Adrenal gland (tissue), 5 donors: ENCODE results near the gene DUSP2.

Source experiments
- POLR2A ChIP-seq, 2 donors: fragments of 450-650 bp; IDR thresholded peaks; one replicate each; pipeline ENCODE4 v1.6.1; 2017; ENCODE audit warnings: antibody characterized with exemption in 2 of 2, mild to moderate bottlenecking in 2 of 2, moderate library complexity in 1 of 2
- TF ChIP-seq, protein P1 (sequence below), 6 experiments: fragments of 450-650 bp in 4 of 6; fragments of 200-600 bp in 2 of 6; sonication (generic) in 1 of 6; IDR thresholded peaks; 1 replicate in 5 of 6; 2 replicates in 1 of 6; pipeline versions ENCODE4 v1.5.1 to v1.8.0; 2016 to 2021; ENCODE audit warnings: antibody characterized with exemption in 6 of 6, mild to moderate bottlenecking in 2 of 6, moderate library complexity in 1 of 6
- donor health status: DM: no; HTN: no; CAD: no.

DNA sequence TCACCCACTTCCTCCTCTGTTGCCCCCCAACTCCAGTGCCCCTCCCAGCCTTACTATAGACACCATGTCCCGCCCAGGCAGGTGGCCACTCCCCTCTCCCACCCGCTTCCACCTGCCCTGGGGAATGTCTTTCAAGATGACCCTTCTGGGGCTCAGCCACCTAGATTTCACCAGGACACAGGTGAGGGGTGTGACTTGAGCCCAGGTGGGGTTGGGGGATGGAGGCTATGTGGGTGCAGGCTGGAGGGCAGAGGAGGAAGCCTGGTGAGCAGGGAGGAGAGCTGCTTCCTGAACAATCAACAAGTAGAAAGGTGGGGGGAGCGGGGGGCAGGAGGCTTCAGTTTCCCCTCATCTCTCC, 37.6 kb downstream of the DUSP2 start:
- TF ChIP-seq, protein P1, sequence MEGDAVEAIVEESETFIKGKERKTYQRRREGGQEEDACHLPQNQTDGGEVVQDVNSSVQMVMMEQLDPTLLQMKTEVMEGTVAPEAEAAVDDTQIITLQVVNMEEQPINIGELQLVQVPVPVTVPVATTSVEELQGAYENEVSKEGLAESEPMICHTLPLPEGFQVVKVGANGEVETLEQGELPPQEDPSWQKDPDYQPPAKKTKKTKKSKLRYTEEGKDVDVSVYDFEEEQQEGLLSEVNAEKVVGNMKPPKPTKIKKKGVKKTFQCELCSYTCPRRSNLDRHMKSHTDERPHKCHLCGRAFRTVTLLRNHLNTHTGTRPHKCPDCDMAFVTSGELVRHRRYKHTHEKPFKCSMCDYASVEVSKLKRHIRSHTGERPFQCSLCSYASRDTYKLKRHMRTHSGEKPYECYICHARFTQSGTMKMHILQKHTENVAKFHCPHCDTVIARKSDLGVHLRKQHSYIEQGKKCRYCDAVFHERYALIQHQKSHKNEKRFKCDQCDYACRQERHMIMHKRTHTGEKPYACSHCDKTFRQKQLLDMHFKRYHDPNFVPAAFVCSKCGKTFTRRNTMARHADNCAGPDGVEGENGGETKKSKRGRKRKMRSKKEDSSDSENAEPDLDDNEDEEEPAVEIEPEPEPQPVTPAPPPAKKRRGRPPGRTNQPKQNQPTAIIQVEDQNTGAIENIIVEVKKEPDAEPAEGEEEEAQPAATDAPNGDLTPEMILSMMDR (IDR thresholded peaks at IDR 0.05): no peak
- no peak for TF ChIP-seq POLR2A (IDR thresholded peaks at IDR 0.05)
